Measurements from ENCODE around the gene SPINK5.
"Not testable (repeated sequence)": the region's sequence is repeated elsewhere in the genome, so short reads cannot be mapped to it uniquely, and the experiment has no call there.

SPINK5 gene

GRCh38 chr5:148063861-148064260 is at the start of gene SPINK5:
Gene SPINK5, plus strand, starts transcription at chr5:148063980. Its CDS starts 65 bp downstream, at chr5:148064045.
- no peak for DNase-seq

GRCh38 chr5:148014276-148014675 is 49.5 kb upstream of the SPINK5 start:
- no peak for DNase-seq

GRCh38 chr5:148020257-148020988 is 43.4 kb upstream of the SPINK5 start:
- no peak for DNase-seq

- no peak for DNase-seq
These were observed 36.3 kb upstream of the SPINK5 start for GRCh38 chr5:148027505-148027904.

- DNase-seq: no peak
These were observed 34.6 kb upstream of the SPINK5 start for GRCh38 chr5:148029131-148029530.

- no peak for DNase-seq
These were observed 30.6 kb upstream of the SPINK5 start for GRCh38 chr5:148033134-148033533.

GRCh38 chr5:148035676-148036075 is 28.1 kb upstream of the SPINK5 start:
- no peak for DNase-seq

- no peak for DNase-seq
These were observed 20.9 kb upstream of the SPINK5 start for GRCh38 chr5:148042881-148043280.

- no peak for DNase-seq
These were observed 20.1 kb upstream of the SPINK5 start for GRCh38 chr5:148043705-148044104.

- DNase-seq: not testable (repeated sequence)
These were observed 8.6 kb upstream of the SPINK5 start for GRCh38 chr5:148055160-148055559.

- no peak for DNase-seq
These were observed 3.5 kb upstream of the SPINK5 start for GRCh38 chr5:148060309-148060708.

GRCh38 chr5:148060881-148061280 is 2.9 kb upstream of the SPINK5 start:
- no peak for DNase-seq

- DNase-seq: no peak
These were observed 6.8 kb downstream of the SPINK5 start for GRCh38 chr5:148070621-148071020.

GRCh38 chr5:148072207-148072606 is 8.4 kb downstream of the SPINK5 start:
- DNase-seq: no peak

- DNase-seq: no peak
These were observed 11.7 kb downstream of the SPINK5 start for GRCh38 chr5:148075529-148075928.

- DNase-seq: no peak
These were observed 19.4 kb downstream of the SPINK5 start for GRCh38 chr5:148083203-148083602.

GRCh38 chr5:148084269-148084668 is 20.5 kb downstream of the SPINK5 start:
- no peak for DNase-seq

GRCh38 chr5:148085310-148085709 is 21.5 kb downstream of the SPINK5 start:
- DNase-seq: no peak

GRCh38 chr5:148085977-148086705 is 22.4 kb downstream of the SPINK5 start:
- no peak for DNase-seq

GRCh38 chr5:148090146-148090772 is 26.5 kb downstream of the SPINK5 start:
- no peak for DNase-seq

GRCh38 chr5:148090773-148091250 is 27.0 kb downstream of the SPINK5 start:
- no peak for DNase-seq

GRCh38 chr5:148091991-148092964 is 28.5 kb downstream of the SPINK5 start:
- no peak for DNase-seq

GRCh38 chr5:148094336-148094735 is 30.6 kb downstream of the SPINK5 start:
- no peak for DNase-seq
